Measurements from ENCODE around the gene CRIP2.

DNA sequence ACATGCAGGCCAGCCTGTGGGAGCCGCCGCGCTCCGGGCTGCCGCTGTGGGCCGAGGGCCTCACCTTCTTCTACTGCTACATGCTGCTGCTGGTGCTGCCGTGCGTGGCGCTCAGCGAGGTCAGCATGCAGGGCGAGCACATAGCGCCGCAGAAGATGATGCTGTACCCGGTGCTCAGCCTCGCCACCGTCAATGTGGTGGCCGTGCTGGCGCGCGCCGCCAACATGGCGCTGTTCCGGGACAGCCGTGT, 54.6 kb downstream of the CRIP2 start:
- TF ChIP-seq, protein P1, sequence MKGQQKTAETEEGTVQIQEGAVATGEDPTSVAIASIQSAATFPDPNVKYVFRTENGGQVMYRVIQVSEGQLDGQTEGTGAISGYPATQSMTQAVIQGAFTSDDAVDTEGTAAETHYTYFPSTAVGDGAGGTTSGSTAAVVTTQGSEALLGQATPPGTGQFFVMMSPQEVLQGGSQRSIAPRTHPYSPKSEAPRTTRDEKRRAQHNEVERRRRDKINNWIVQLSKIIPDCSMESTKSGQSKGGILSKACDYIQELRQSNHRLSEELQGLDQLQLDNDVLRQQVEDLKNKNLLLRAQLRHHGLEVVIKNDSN (IDR thresholded peaks at IDR 0.05): no peak
- TF ChIP-seq RAD21 (IDR thresholded peaks at IDR 0.05; ENCODE audit: low read depth): no peak
- no peak for TF ChIP-seq TCF12 (IDR thresholded peaks at IDR 0.05; ENCODE audit: low read depth)
- no peak for TF ChIP-seq NFIC (IDR thresholded peaks at IDR 0.05)
- TF ChIP-seq CREB1 (IDR thresholded peaks at IDR 0.05; ENCODE audit: low read depth): no peak
- TF ChIP-seq YY1 (IDR thresholded peaks at IDR 0.05; ENCODE audit: low read depth): no peak
- no peak for TF ChIP-seq MAX (IDR thresholded peaks at IDR 0.05)
- TF ChIP-seq EP300 (IDR thresholded peaks at IDR 0.05; ENCODE audit: borderline replicate concordance): no peak

All from Ishikawa (cell line).